HG02852 (cell line): ENCODE measurements around the gene TRIM39.
"Not testable (repeated sequence)": the region's sequence is repeated elsewhere in the genome, so short reads cannot be mapped to it uniquely, and the experiment has no call there.

Source experiments
- ATAC-seq: cut with Tn5 transposase; IDR thresholded peaks from one replicate; pipeline ENCODE4 v1.9.1; 2021; ENCODE audit warnings: mild to moderate bottlenecking, moderate library complexity; ENCODE audit not compliant: unreplicated experiment

TRIM39 gene

DNA sequence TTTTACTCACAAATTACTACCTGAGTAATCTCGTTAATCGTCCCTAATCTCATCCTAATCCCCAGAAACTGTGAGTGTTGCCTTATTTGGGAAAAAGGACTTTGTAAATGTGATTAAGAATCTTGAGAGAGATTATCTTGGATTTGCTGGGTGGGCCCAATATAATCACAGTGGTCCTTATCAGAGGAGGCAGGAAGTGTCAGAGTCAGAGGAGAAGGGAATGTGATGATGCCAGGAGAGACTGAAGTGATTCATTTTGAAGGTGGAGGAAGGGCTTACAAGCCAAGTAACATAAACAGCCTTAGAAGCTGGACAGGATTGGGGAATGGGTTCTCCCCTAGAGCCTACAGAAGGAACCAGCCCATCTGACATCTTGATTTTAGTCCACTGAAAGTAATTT, 34.9 kb downstream of the TRIM39 start:
- no peak for ATAC-seq

DNA sequence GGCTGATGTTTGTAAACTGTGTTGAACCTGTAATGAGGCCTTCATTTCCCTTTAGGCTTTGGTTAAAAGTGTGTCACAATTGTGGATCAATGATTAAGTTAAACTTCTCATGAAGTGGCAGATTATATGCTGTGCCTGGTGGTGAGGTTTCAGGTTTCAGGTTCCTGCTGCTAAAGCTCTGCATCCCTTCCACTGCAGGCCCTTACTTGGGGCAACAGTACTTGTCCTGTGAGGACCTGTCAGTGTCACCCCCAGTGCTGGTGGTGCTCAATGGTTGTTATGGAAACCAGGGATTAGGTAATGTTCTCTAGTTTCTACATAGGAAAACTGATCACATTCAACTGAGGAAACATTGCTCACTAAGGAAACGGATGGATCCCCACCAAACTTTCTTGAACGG, 36.7 kb downstream of the TRIM39 start:
- no peak for ATAC-seq

DNA sequence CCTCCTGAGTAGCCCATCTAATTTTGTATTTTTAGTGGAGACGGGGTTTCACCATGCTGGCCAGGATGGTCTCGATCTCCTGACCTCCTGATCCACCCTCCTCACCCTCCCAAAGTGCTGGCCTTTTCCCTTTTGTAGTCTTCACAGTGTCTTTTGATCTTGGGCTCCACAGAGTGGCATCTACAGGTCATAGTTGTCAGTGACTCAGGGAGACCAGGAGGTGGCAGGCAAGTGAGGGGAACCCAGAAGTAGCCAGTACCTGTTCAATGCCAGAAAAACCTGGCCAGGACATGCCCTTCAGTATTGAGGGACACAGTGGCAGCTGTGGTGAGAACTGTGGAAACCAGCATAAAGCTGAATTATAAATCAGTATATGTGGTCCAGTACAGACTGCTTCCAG, 37.9 kb downstream of the TRIM39 start:
- no peak for ATAC-seq

DNA sequence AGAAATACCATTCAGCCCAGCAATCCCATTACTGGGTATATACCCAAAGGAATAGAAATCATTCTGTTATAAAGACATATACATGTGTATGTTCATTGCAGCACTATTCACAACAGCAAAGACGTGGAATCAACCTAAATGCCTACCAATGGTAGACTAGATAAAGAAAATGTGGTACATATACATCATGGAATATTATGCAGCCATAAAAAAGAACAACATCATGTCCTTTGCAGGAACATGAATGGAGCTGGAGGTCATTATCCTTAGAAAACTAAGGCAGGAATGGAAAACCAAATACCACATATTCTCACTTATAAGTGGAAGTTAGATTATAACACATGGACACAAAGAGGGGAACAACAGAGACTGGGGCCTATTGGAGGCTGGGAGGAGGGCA, 42.6 kb downstream of the TRIM39 start:
- ATAC-seq = not testable (repeated sequence)

DNA sequence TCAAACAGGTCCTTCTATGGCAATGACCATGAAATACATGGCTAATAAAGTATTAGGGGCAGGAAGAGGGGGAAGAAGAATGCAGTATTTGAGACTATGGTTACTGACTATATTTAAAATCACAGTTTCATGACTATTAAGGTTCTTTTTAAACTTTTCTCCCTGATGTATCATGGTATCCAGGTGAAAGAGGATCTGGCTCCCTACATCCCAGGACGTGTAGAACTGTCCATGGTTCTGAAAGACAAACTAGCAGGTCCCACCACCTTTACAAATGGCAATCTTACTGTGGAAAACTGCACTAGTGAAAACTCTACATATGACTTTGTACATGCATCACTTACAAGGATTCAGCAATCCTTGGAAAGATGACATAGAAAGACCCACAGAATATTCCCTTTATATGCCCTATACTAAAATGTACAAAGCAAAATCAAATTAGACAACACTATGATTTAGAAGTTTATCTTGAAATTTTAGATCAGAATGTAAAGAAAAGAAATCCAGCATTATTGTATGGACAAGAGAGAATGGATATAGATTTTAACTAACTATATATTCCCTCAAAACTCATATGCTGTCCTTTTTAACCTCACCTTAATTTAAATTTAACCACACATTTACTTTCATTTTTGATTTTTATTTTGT, 51.7 kb downstream of the TRIM39 start:
- no peak for ATAC-seq

DNA sequence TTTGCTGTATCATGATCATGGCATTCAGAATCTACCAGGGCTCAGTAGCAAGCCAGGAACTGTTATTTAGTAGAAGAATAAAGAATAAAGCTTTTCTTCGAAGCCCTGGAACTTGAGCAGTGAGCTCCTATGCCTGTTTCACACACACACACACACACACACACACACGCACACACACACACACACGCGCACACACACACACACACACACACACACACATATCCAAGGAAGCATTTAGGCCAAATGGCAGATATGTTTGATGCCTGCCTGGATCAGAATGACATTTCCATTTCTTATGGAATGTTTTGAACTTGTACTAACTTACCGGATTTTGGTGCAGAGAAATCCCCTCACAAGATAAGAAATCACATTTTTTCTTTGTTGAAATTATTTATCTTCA, 53.7 kb downstream of the TRIM39 start:
- no peak for ATAC-seq

DNA sequence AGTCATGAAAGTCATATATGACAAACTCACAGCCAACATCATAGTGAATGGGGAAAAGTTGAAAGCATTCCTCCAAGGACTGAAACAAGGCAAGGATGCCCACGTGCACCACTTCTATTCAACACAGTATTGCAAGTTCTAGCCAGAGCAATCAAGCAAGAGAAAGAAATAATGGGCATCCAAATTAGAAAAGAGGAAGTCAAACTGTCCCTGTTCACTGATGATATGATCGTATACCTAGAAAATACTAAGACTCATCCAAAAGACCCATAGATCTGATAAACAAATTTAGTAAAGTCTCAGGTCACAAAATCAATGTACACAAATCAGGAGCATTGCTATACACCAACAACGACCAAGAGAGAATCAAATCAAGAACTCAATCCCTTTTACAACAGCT, 59.4 kb downstream of the TRIM39 start:
- no peak for ATAC-seq

DNA sequence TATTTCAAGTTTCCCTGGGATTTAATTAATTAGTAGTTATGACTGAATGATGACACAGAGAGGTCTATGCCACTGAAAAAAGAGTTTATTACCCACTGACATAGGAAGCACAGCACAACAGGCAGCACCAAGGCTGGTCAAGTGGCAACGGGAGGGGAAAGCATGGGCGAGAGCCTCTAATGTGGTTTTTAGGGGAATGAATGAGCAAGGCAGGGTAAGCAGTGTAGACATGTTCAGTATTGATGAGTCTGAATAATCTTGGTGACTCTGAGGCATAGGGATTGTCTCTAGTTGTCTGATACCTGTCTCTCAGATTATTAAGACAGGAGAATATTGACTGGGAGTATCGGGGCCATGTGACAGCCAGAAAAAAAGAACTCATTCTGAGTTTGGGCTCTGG, 64.5 kb downstream of the TRIM39 start:
- no peak for ATAC-seq
